Ascending aorta (tissue), 2 donors: Measurements from ENCODE around the gene IL5. TPM values are rescaled to one million over a fixed set of nuclear protein-coding genes. Genes with fewer than 3 reads are reported as not detected.
"Not testable (repeated sequence)": the region's sequence is repeated elsewhere in the genome, so short reads cannot be mapped to it uniquely, and the experiment has no call there.

ENCODE experiments used
- DNase-seq, 2 donors: peaks; one replicate each; pipeline ENCODE4 v3.0.0-alpha.2; 2019; ENCODE audit warnings: low spot score in 2 of 2
- H3K27ac ChIP-seq, 2 donors: fragments of 200-600 bp; sonication (generic); one replicate each; pipeline ENCODE4 v1.5.1; 2016 to 2017; ENCODE audit warnings: mild to moderate bottlenecking in 1 of 2
- H3K27me3 ChIP-seq: fragments of 200-600 bp; sonication (generic); one replicate; pipeline ENCODE4 v1.5.1; 2017
- H3K36me3 ChIP-seq, 2 donors: fragments of 200-600 bp; sonication (generic); one replicate each; pipeline ENCODE4 v1.5.1; 2016
- H3K4me1 ChIP-seq, 2 donors: fragments of 200-600 bp; sonication (generic); one replicate each; pipeline ENCODE4 v1.5.1; 2016 to 2017; ENCODE audit warnings: mild to moderate bottlenecking in 1 of 2
- H3K4me3 ChIP-seq, 2 donors: fragments of 200-600 bp; sonication (generic); one replicate each; pipeline ENCODE4 v1.5.1; 2016 to 2017; ENCODE audit warnings: mild to moderate bottlenecking in 1 of 2
- H3K9me3 ChIP-seq, 2 donors: fragments of 200-600 bp; sonication (generic); one replicate each; pipeline ENCODE4 v1.5.1; 2016
- CTCF ChIP-seq, 3 experiments: fragments of 200-600 bp in 2 of 3; fragments of 450-650 bp in 1 of 3; sonication (generic) in 2 of 3; IDR thresholded peaks; one replicate each; pipeline ENCODE4 v1.5.1; 2016 to 2019; ENCODE audit warnings: antibody characterized with exemption in 3 of 3, mild to moderate bottlenecking in 1 of 3, moderate library complexity in 1 of 3
- intact Hi-C: fragments of 100-400 bp; cut with DNase I; formaldehyde crosslinking; loops from one replicate; pipeline ENCODE4 v1.15.1; 2023
- total RNA-seq: library from RNA; depleted of rRNA; stranded (reverse); fragments of >200 nt; gene quantifications from one replicate; pipeline ENCODE4 v1.1.0, GENCODE V29; 2016

The IL5 gene
- total RNA-seq, 1 donor from 2014 or later = not detected

GRCh38 chr5:132576123-132576522 lies 32.8 kb upstream of the IL5 start:
- DNase-seq = no peak
- Histone ChIP-seq H3K9me3 (no peaks in the 10 kb centered on the region), H3K27me3 (no peaks in the 10 kb centered on the region), H3K36me3 (peaks cover 10 to 47% of the 10 kb centered on the region in 2 donors), H3K4me1 (no peaks in the 10 kb centered on the region), H3K4me3 (no peak overlapping the region), H3K27ac (no peak overlapping the region)
- intact Hi-C loops = no loop called here
- TF ChIP-seq CTCF (IDR thresholded peaks at IDR 0.05) = no peak

DNA sequence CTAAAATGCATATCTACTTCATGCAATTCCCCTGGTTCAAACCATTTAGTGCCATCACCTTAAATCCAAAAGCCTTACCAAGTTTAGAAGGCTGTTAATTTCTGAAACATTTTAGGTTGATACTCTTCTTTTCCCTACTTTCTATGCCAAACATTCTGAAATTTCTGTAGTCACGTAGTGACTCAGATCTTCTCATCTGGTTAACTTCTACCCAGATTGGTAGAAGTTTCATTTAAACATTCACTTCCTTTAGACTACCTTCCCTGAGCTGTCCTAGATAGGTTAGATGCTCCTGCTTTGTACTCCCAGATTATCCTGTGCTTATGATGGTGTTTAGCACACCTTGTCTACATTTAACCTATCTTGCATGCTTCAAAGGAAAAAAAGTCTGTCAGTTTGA lies 23.3 kb upstream of the IL5 start:
- intact Hi-C loops = no loop called here
- H3K4me3 ChIP-seq = no peak overlapping the region
- no peak for DNase-seq
- H3K27me3 ChIP-seq = no peaks in the 10 kb centered on the region
- H3K9me3 ChIP-seq = peaks cover 10 to 12% of the 10 kb centered on the region in 2 donors
- peaks cover 18 to 43% of the 10 kb centered on the region in 2 donors for H3K36me3 ChIP-seq
- TF ChIP-seq CTCF (IDR thresholded peaks at IDR 0.05) = no peak
- no peaks in the 10 kb centered on the region for H3K4me1 ChIP-seq
- no peak overlapping the region for H3K27ac ChIP-seq

GRCh38 chr5:132564555-132564954 lies 21.2 kb upstream of the IL5 start:
- Histone ChIP-seq H3K9me3 (peaks cover 10 to 12% of the 10 kb centered on the region in 2 donors), H3K36me3 (peaks cover 18 to 53% of the 10 kb centered on the region in 2 donors)
- H3K27me3 ChIP-seq, H3K4me3 ChIP-seq, H3K4me1 ChIP-seq, H3K27ac ChIP-seq, DNase-seq, intact Hi-C loops: not testable (repeated sequence)

GRCh38 chr5:132561601-132562000 lies 18.3 kb upstream of the IL5 start:
- no peaks in the 10 kb centered on the region for H3K27me3 ChIP-seq
- intact Hi-C loops = no loop called here

DNA sequence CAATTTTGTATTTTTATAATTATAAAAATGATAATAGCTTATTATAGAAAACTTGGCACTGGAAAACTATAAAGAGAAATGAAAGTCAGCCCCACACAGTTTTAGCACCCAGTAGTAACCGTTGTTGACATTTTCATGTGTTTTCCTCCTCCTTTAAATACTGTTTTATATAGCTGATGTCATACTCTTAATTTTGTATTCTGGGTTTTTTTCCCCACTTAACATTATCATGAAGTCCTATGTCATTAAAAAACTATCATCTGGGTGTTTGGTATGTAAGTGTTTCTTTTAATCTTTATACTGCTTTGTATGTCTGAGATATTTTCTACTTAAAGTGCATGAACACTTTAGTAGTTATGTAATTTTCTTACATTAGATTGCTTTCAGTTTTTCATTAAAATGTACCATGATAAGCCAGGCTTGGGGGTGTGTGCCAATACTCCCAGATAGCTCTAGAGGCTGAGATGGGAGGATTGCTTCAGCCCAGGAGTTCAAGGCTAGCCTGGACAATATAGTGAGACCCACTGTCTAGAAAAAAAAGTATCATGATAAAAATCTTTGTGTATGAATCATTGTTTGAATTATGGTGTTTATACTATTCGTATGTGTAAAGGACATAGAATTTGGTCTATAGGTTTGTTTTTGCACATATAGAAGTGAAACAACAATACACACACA lies 16.2 kb upstream of the IL5 start:
- no peak for TF ChIP-seq CTCF (IDR thresholded peaks at IDR 0.05)
- H3K4me3 ChIP-seq = no peak overlapping the region
- intact Hi-C loops = loop anchor here (5.0 kb wide), 3 partner anchors 62 to 147 kb away; no protein-coding TSS in a partner anchor

More at GRCh38 chr5:132561601-132562000, 18.3 kb upstream of the IL5 start:
- no peak overlapping the region for H3K4me3 ChIP-seq
- H3K9me3 ChIP-seq = peaks cover 10 to 12% of the 10 kb centered on the region in 2 donors
- no peak for DNase-seq
- H3K27ac ChIP-seq = no peak overlapping the region
- no peak for TF ChIP-seq CTCF (IDR thresholded peaks at IDR 0.05)
- peaks cover 7 to 11% of the 10 kb centered on the region in 2 donors for H3K4me1 ChIP-seq
- peaks cover 18 to 53% of the 10 kb centered on the region in 2 donors for H3K36me3 ChIP-seq

DNA sequence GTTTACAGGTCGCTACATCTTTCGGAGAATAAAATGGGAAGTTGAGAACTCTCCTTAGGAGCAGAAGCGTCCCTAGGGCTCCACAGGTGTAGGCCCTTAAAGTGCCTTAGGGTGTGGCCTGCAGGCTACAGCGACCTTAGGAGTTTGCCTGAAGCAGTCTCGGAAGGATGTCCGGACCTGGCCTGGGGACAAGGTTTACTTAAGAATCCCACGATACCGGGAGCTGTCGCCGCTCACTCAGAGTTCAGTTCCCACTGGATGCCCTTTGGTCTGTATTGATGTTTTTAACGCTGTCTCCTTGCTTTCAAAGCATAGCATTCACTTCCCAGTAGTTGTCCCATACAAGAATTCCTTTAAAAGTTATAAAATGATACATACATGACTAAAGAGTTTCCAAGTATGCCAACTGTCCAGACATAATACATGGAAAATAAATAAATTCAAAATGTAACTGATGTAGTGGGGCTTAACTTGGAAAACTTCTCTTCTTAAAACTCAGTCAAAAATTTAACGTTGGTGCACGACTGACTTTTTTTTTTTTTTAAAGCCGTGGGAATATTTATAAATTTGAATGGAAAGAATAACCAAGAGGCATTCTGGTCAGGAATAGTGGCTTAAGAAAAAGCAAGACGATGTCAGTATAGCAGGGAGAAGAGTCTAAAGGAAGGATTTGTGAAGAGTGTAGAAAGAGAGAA lies 14.3 kb upstream of the IL5 start:
- no peak for TF ChIP-seq CTCF (IDR thresholded peaks at IDR 0.05)
- no peaks in the 10 kb centered on the region for H3K27me3 ChIP-seq
- peak in 1 of 2 donors; percentile 65 for DNase-seq

More for the DNA sequence above, 16.2 kb upstream of the IL5 start:
- no peak overlapping the region for H3K27ac ChIP-seq
- H3K4me1 ChIP-seq = peaks cover 7 to 11% of the 10 kb centered on the region in 2 donors
- peaks cover 5 to 9% of the 10 kb centered on the region in 2 donors for H3K9me3 ChIP-seq
- no peak for DNase-seq
- no peaks in the 10 kb centered on the region for H3K27me3 ChIP-seq
- peaks cover 12 to 39% of the 10 kb centered on the region in 2 donors for H3K36me3 ChIP-seq

More for the DNA sequence above, 14.3 kb upstream of the IL5 start:
- peaks cover 7 to 11% of the 10 kb centered on the region in 2 donors for H3K4me1 ChIP-seq
- H3K9me3 ChIP-seq = no peaks in the 10 kb centered on the region
- peak overlapping the region; percentile 72 to 95 for H3K27ac ChIP-seq
- peaks cover 0 to 23% of the 10 kb centered on the region in 2 donors for H3K36me3 ChIP-seq
- intact Hi-C loops = loop anchor here (5.0 kb wide), 3 partner anchors 60 to 145 kb away; no protein-coding TSS in a partner anchor
- peak overlapping the region; percentile 73 to 95 for H3K4me3 ChIP-seq
